ENCODE results near the gene CCM2L. TPM values are rescaled to one million over a fixed set of nuclear protein-coding genes. Genes with fewer than 3 reads are reported as not detected.
"Not testable (repeated sequence)": the region's sequence is repeated elsewhere in the genome, so short reads cannot be mapped to it uniquely, and the experiment has no call there.

The CCM2L gene
- total RNA-seq, 2 experiments from 2014 or later, result 1.4 TPM; not detected in 1

GRCh38 chr20:32033316-32033715 lies 23.1 kb downstream of the CCM2L start:
- intact Hi-C loops (cut with micrococcal nuclease; ENCODE audit: unreplicated experiment), result no loop called here
- CTCF ChIA-PET (ENCODE audit: unreplicated experiment), result interaction anchor here (4.6 kb wide), 1 partner anchor 58 kb away, joined by 40 read pairs; no protein-coding TSS in a partner anchor

GRCh38 chr20:32033721-32034120 lies 23.5 kb downstream of the CCM2L start:
- BruUV-seq (replicated peaks); H3K79me2 ChIP-seq (ENCODE audit: insufficient read depth, low read depth, low read length); H3K36me3 ChIP-seq (ENCODE audit: insufficient read depth, low read length); H3K27ac ChIP-seq (ENCODE audit: low read depth, low read length, poor library complexity, severe bottlenecking); H3K4me3 ChIP-seq (ENCODE audit: low read depth, low read length, poor library complexity, severe bottlenecking); H4K20me1 ChIP-seq (ENCODE audit: insufficient read depth, low read length); DNase-seq (ENCODE audit: low spot score); intact Hi-C loops (cut with micrococcal nuclease; ENCODE audit: unreplicated experiment); H3K9me2 ChIP-seq (ENCODE audit: insufficient read depth, low read length); H3K9me3 ChIP-seq (ENCODE audit: low read length): not testable (repeated sequence)
- peak overlapping the region; percentile 33 for H3K4me2 ChIP-seq (ENCODE audit: low read length)
- CTCF ChIA-PET (ENCODE audit: unreplicated experiment), result interaction anchor here (1.3 to 4.6 kb wide), 2 partner anchors 14 to 57 kb away, joined by 3 to 40 read pairs; no protein-coding TSS in a partner anchor
- POLR2A ChIA-PET, result interaction anchor here (1.0 to 3.7 kb wide), 2 partner anchors 16 to 58 kb away, joined by 3 to 34 read pairs; no protein-coding TSS in a partner anchor
- H3K4me1 ChIP-seq (ENCODE audit: insufficient read depth, low read length, poor library complexity, severe bottlenecking), result peaks cover 52% of the 10 kb centered on the region
- H2AFZ ChIP-seq (ENCODE audit: low read length), result peak overlapping the region; percentile 34; the same call in 1 of the 2 replicates

More at GRCh38 chr20:32033316-32033715, 23.1 kb downstream of the CCM2L start:
- no peak for TF ChIP-seq EZH2phosphoT487 (IDR thresholded peaks at IDR 0.05; ENCODE audit: borderline replicate concordance, low read depth, low read length)
- no peak for TF ChIP-seq CTCF (conservative IDR thresholded peaks at IDR 0.05; ENCODE audit: low read length)
- Histone ChIP-seq H3K27ac (ENCODE audit: low read depth, low read length, poor library complexity, severe bottlenecking) (no peak overlapping the region), H3K36me3 (ENCODE audit: insufficient read depth, low read length) (no peaks in the 10 kb centered on the region), H2AFZ (ENCODE audit: low read length) (peak overlapping the region; percentile 34; the same call in 1 of the 2 replicates), H3K4me1 (ENCODE audit: insufficient read depth, low read length, poor library complexity, severe bottlenecking) (peaks cover 52% of the 10 kb centered on the region), H3K79me2 (ENCODE audit: insufficient read depth, low read depth, low read length) (no peaks in the 10 kb centered on the region), H3K9me3 (ENCODE audit: low read length) (no peaks in the 10 kb centered on the region), H3K4me2 (ENCODE audit: low read length) (peak overlapping the region; percentile 33), H3K9me2 (ENCODE audit: insufficient read depth, low read length) (no peaks in the 10 kb centered on the region), H4K20me1 (ENCODE audit: insufficient read depth, low read length) (no peaks in the 10 kb centered on the region), H3K4me3 (ENCODE audit: low read depth, low read length, poor library complexity, severe bottlenecking) (no peak overlapping the region)
- BruUV-seq (replicated peaks), result no TSS peak
- DNase-seq (ENCODE audit: low spot score), result no peak
- POLR2A ChIA-PET, result interaction anchor here (1.0 kb wide), 1 partner anchor 16 kb away, joined by 3 read pairs; no protein-coding TSS in a partner anchor

- Histone ChIP-seq H3K4me1 (ENCODE audit: insufficient read depth, low read length, poor library complexity, severe bottlenecking) (peaks cover 59% of the 10 kb centered on the region), H3K9me2 (ENCODE audit: insufficient read depth, low read length) (no peaks in the 10 kb centered on the region), H3K4me2 (ENCODE audit: low read length) (0 out of 2 replicates have a peak overlapping the region, but pooled peaks have one; percentile 2), H4K20me1 (ENCODE audit: insufficient read depth, low read length) (no peaks in the 10 kb centered on the region), H3K27ac (ENCODE audit: low read depth, low read length, poor library complexity, severe bottlenecking) (no peak overlapping the region), H2AFZ (ENCODE audit: low read length) (no peak overlapping the region), H3K4me3 (ENCODE audit: low read depth, low read length, poor library complexity, severe bottlenecking) (no peak overlapping the region), H3K79me2 (ENCODE audit: insufficient read depth, low read depth, low read length) (no peaks in the 10 kb centered on the region), H3K9me3 (ENCODE audit: low read length) (no peaks in the 10 kb centered on the region), H3K36me3 (ENCODE audit: insufficient read depth, low read length) (no peaks in the 10 kb centered on the region)
- no TSS peak for BruUV-seq (replicated peaks)
- intact Hi-C loops (cut with micrococcal nuclease; ENCODE audit: unreplicated experiment), result loop anchor here (1.0 kb wide), 2 partner anchors 57 to 618 kb away; no protein-coding TSS in a partner anchor
- ChIA-PET POLR2A (interaction anchor here (0.8 to 3.7 kb wide), 9 partner anchors 14 to 110 kb away, joined by 3 to 34 read pairs (median 4); no protein-coding TSS in a partner anchor), CTCF (ENCODE audit: unreplicated experiment) (interaction anchor here (0.9 to 4.6 kb wide), 5 partner anchors 15 to 73 kb away, joined by 3 to 40 read pairs (median 4); no protein-coding TSS in a partner anchor)
- no peak for TF ChIP-seq EZH2phosphoT487 (IDR thresholded peaks at IDR 0.05; ENCODE audit: borderline replicate concordance, low read depth, low read length)
- peak; percentile 77 for TF ChIP-seq CTCF (conservative IDR thresholded peaks at IDR 0.05; ENCODE audit: low read length)
- DNase-seq (ENCODE audit: low spot score), result peak; percentile 51
Measured at GRCh38 chr20:32034581-32035425, 24.6 kb downstream of the CCM2L start.

Data from OCI-LY7 (cell line).